ENCODE measurements around the gene MAMSTR. TPM values are rescaled to one million over a fixed set of nuclear protein-coding genes. Genes with fewer than 3 reads are reported as not detected.

The MAMSTR gene
- total and polyA plus RNA-seq, 2 of the 4 experiments (the other 2 are of a cell fraction) = 0.18 to 1.9 TPM

DNA sequence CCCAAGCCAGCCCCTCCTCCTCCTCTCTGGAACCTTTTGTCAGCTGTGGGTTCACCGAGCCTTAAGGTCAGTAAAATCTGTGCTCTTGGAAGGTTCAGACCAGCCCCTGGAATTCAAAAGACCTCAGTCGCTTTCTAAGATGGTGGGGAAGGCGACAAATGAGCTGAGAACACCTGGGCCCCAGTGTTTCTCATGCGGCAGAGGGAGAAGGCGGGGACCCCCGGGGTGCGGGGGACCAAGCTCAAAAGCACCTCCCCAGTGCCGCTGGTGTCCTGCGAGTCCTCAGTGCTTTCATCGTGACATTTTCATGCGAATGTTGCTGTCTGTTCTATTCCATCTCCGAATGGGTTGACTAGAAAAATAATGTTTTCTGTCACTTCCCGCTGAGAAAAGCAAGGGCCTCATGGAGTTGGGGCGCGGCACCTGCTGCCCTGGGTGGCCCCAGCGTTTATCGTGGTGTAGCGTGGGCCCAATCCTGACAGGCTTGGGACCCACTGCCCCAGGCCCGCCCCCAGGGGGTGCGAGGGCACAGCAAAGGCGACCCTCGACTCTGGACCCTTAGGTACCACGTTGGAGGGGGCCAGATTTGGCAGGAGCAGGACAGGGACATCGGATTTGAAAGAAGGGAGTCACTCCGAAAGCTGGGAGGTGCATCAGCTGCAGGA is 46.0 kb downstream of the MAMSTR start:
- Histone ChIP-seq H3K36me3 (ENCODE audit: control insufficient read depth, insufficient read depth, low read length) (no peaks in the 10 kb centered on the region), H3K4me3 (ENCODE audit: insufficient read depth, low read depth, low read length) (no peak overlapping the region), H4K5ac (ENCODE audit: low read depth, low read length) (no peak overlapping the region), H3K27ac (ENCODE audit: insufficient read depth, low read length) (no peak overlapping the region), H2BK20ac (ENCODE audit: low read depth, low read length) (no peak overlapping the region), H3K4me1 (ENCODE audit: control insufficient read depth, insufficient read depth, low read length) (no peaks in the 10 kb centered on the region), H3K9me3 (ENCODE audit: control insufficient read depth, insufficient read depth, low read length) (no peaks in the 10 kb centered on the region), H3K79me1 (ENCODE audit: low read depth in 1 of 2, low read length in 2 of 2) (no peaks in the 10 kb centered on the region), H3K4me2 (ENCODE audit: low read depth, low read length) (no peak overlapping the region), H3K9me1 (ENCODE audit: insufficient read depth, low read length) (no peaks in the 10 kb centered on the region), H4K20me1 (ENCODE audit: insufficient read depth, low read length) (no peaks in the 10 kb centered on the region), H3K23ac (ENCODE audit: low read depth, low read length) (no peak overlapping the region), H3K14ac (replicated peaks; ENCODE audit: low read depth, low read length) (no peak overlapping the region), H4K91ac (ENCODE audit: insufficient read depth, low read depth, low read length) (no peak overlapping the region), H3K56ac (ENCODE audit: extremely low read depth, insufficient read depth, low read length) (no peak overlapping the region), H3K4ac (ENCODE audit: low read depth, low read length) (no peak overlapping the region), H4K8ac (ENCODE audit: low read depth in 2 of 2, low read length in 2 of 2) (no peak overlapping the region), H3K18ac (ENCODE audit: low read depth, low read length) (no peak overlapping the region), H2BK120ac (ENCODE audit: low read depth, low read length) (no peak overlapping the region), H2BK15ac (ENCODE audit: low read depth, low read length) (no peak overlapping the region), H2BK5ac (ENCODE audit: low read depth, low read length, poor library complexity, severe bottlenecking) (no peak overlapping the region), H3K27me3 (ENCODE audit: control insufficient read depth, insufficient read depth, low read length) (peaks cover 9% of the 10 kb centered on the region; the same call in 1 of the 2 replicates), H2AK5ac (ENCODE audit: low read depth, low read length) (no peak overlapping the region), H2AFZ (replicated peaks; ENCODE audit: low read length, poor library complexity) (peak overlapping the region; percentile 39), H2AK9ac (replicated peaks; ENCODE audit: low read depth, low read length, poor library complexity) (no peak overlapping the region), H3K9ac (ENCODE audit: low read depth, low read length) (no peak overlapping the region)
- in situ Hi-C loops (cut with MboI; ENCODE audit: low sequenced_read_pairs) (no loop called here), intact Hi-C loops (cut with micrococcal nuclease) (loop anchor here (2.0 kb wide), 1 partner anchor 41 kb away; no protein-coding TSS in a partner anchor), dilution Hi-C loops (cut with HindIII; ENCODE audit: low sequenced_read_pairs, unreplicated experiment) (no loop called here)
- WGBS, 2 experiments (ENCODE audit: extremely low coverage in 2 of 2, insufficient read length in 1 of 2) = 63% methylated on average over 5 of the region's 25 CpGs; no CpG with 5 or more reads in 1 of the 2 experiments
- no peak for TF ChIP-seq MXI1 (IDR thresholded peaks at IDR 0.05; ENCODE audit: borderline replicate concordance, low read depth, low read length)
- TF ChIP-seq CHD1 (IDR thresholded peaks at IDR 0.05; ENCODE audit: low read depth, low read length) = no peak
- TF ChIP-seq USF2 (IDR thresholded peaks at IDR 0.05; ENCODE audit: low read depth, low read length) = no peak
- DNase-seq (no peak), ATAC-seq (ENCODE audit: low read depth) (no peak)
- BruUV-seq (replicated peaks) = no TSS peak
- ChIA-PET POLR2A (ENCODE audit: unreplicated experiment) (no interaction called here), CTCF (no interaction called here)
